Measurements from ENCODE around the gene COBLL1. TPM values are rescaled to one million over a fixed set of nuclear protein-coding genes. Genes with fewer than 3 reads are reported as not detected.

The COBLL1 gene
- total RNA-seq, 1 donor from 2014 or later, result 33.0 TPM

- no peak for DNase-seq (ENCODE audit: low read depth)
- TF ChIP-seq CTCF (conservative IDR thresholded peaks at IDR 0.05; ENCODE audit: low read depth, low read length), result no peak
- H3K4me3 ChIP-seq (ENCODE audit: low read depth, low read length), result no peak overlapping the region
Observed at GRCh38 chr2:164779383-164780057, 62.1 kb downstream of the COBLL1 start.

GRCh38 chr2:164778723-164779122 lies 62.9 kb downstream of the COBLL1 start:
- DNase-seq (ENCODE audit: low read depth), result no peak
- no peak for TF ChIP-seq CTCF (conservative IDR thresholded peaks at IDR 0.05; ENCODE audit: low read depth, low read length)
- no peak overlapping the region for H3K4me3 ChIP-seq (ENCODE audit: low read depth, low read length)

- no peak for DNase-seq (ENCODE audit: low read depth)
- TF ChIP-seq CTCF (conservative IDR thresholded peaks at IDR 0.05; ENCODE audit: low read depth, low read length), result no peak
- no peak overlapping the region for H3K4me3 ChIP-seq (ENCODE audit: low read depth, low read length)
Observed at GRCh38 chr2:164777847-164778461, 63.7 kb downstream of the COBLL1 start.

GRCh38 chr2:164773635-164774034 lies 68.0 kb downstream of the COBLL1 start:
- no peak for DNase-seq (ENCODE audit: low read depth)
- TF ChIP-seq CTCF (conservative IDR thresholded peaks at IDR 0.05; ENCODE audit: low read depth, low read length), result no peak
- no peak overlapping the region for H3K4me3 ChIP-seq (ENCODE audit: low read depth, low read length)

GRCh38 chr2:164773091-164773490 lies 68.5 kb downstream of the COBLL1 start:
- no peak for TF ChIP-seq CTCF (conservative IDR thresholded peaks at IDR 0.05; ENCODE audit: low read depth, low read length)
- no peak for DNase-seq (ENCODE audit: low read depth)

GRCh38 chr2:164771897-164772296 lies 69.7 kb downstream of the COBLL1 start:
- no peak overlapping the region for H3K4me3 ChIP-seq (ENCODE audit: low read depth, low read length)
- TF ChIP-seq CTCF (conservative IDR thresholded peaks at IDR 0.05; ENCODE audit: low read depth, low read length), result no peak
- no peak for DNase-seq (ENCODE audit: low read depth)

More at GRCh38 chr2:164773091-164773490, 68.5 kb downstream of the COBLL1 start:
- H3K4me3 ChIP-seq (ENCODE audit: low read depth, low read length), result no peak overlapping the region

All from epithelial cell of proximal tubule (primary cell).